GM19455 (cell line): ENCODE measurements around the gene CHAD.

ENCODE experiments used
- ATAC-seq: cut with Tn5 transposase; IDR thresholded peaks from one replicate; pipeline ENCODE4 v1.9.1; 2021; ENCODE audit not compliant: unreplicated experiment

Gene CHAD

DNA sequence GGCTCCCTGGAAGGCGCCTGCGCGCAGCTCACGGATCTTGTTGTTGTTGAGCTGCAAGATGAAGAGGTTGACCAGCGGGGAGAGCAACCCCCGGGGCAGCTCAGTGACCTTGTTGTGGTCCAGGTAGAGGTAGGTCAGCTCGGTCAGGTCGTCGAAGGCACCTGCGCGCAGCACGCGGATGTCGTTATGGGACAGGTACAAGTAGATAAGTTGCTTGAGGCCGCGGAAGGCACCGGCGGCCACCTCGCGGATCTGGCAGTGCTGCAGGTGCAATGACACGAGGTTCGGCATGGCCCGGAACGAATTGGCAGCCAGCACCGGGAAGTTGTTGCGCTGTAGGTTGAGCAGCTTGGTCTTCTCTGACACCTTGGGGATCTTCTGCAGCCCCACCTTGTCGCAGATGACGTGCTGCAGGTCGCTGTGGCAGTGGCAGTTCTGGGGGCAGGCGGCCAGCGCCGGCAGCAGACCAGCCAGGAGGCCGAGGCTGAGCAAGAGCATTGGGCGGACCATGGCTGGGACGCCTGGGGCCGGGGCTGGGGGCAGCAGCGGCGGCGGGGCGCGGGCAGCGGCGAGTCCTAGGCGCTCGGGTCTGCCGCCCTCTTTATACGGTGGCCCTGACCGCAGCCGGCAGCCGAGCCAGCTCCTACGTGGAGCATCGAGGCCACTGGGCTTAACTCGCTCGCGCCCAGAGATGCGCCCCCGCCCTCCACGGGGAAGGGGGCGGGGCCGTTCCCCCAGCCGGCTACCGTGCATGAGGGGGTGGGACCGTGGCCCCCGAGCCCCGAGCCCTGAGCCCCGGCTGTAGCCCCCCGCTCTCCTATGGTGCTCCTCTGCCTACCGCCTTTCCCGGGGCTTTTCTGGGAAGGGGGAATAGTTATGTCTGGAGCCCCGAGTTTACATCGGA lies at the start of gene CHAD:
Gene CHAD, minus strand, starts transcription at position 577 of the 904 bp plus-strand sequence. Its CDS starts 67 bp downstream, at position 510.
- ATAC-seq, result no peak

DNA sequence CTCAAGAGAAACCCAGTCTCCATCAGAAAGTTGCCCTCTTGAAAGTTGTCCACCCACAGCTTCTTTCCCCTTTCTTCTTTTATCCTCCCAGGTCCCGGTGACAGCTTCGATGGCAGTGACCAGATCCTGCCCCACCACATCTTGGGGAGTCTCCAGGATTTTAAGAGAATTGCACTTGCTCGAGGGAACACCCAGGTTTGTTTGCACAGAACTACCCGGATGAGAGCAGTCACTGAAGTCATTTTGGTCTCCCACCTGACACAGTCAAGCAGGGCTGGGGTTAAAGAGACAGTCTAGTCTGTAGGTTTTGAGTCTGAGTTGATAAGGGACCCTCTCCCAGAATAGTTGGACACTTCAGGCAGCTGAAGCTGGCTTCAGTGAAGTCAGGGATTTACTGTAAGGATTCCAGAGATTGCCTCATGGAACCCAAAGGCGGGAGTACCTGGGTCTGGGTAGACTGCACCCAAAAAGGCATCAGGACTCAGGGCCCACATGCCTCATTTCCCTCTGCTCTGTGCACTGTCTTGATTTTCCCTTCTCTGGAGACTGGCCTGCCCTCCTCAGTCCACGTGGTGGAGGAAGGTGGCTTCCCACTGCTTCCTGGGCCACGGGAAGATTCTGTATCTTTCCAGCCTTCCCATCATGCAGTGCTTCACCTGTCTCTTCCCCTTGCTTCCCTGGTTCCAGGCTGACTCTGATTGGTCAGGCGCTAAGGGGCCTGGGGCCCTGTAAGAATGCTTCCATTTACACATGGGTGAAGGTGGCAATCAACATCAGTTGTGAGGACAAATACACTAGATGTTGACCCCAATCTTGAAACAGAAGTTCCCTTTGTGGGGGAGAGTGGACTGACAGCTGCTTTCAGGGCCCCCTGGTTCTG lies 49.1 kb upstream of the CHAD start:
- no peak for ATAC-seq

DNA sequence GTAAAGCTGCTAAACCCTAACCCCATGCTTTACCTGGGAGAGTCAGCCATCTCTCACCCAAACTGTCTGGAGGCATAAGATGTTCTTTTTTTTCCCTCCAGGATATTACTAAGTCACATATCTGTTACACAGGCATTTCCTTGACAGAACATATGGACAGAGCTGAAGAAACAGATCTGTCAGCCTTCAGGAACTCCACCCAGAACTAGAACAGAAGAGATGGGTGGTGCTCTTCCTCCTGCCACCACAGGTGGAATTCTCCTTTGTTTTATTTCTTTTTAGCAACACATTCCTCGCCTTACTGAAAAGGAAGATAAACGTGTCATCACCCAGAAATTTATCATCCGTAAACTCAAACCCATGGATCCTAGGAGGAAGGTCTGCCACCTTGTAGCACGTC lies 48.3 kb upstream of the CHAD start:
- ATAC-seq, result no peak

- ATAC-seq, result no peak
Observed at GRCh38 chr17:50514936-50515702, 46.4 kb upstream of the CHAD start.

DNA sequence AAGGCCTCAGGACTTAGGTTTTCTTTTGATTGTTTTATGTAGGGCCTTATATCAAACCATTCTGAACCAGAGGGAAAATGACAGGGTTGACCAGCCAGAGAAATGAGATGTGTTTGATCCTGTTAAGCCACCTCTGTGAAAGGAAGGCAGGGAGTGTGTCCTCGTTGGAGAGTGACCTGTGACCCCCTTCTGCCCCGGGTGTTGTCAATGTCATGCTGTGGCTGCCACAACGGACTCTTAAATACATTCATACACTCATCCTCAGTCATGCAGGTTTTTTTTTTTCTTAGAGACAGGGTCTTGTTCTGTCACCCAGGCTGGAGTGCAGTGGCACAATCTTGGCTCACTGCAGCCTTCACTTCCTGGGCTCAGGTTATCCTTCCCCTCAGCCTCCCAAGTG lies 45.7 kb upstream of the CHAD start:
- no peak for ATAC-seq

- ATAC-seq, result no peak
Observed at GRCh38 chr17:50513495-50513894, 44.8 kb upstream of the CHAD start.

GRCh38 chr17:50511058-50511457 lies 42.4 kb upstream of the CHAD start:
- peak; percentile 78 for ATAC-seq

DNA sequence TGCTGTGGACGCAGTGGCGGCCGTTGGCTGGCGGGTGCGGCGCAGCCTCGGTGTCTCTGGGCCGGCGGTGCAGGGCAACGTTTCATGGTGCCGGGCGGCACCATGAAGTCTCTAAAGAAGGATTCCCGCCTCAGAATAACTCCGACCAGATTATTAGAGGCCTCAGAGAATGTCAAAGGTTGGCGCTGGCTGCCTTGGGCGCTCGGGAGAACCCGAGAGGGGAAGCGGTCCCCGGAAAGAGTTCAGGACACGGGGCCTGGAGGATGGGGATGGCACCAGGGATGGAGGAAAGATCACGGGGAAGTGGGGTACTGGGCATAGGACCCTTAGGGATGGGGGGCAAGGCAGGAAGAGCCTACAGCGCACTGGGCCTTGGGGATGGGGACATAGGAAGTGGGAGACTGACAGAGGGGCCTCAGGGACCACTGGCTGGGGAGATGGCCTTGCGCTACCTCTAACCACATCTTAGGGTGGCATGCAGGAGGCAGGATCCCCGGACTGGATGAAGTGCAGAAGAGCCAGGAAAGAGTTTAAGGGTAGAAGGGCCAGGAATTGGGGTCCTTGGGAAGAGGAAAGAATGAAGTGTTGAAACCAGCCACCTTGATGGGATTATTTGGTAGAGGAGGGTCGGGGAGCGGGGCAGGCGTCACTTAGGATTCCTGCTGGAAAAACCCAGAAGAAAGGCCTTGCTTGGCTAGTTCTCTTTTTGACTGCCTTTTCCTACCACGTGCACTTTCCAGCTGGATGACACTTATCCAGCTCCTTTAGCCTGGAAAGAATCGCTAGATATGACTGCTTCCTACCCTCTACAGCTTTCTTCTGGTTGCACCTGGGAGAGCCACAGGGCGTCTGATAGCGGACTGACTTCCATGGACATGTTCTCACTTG lies 40.1 kb upstream of the CHAD start:
- no peak for ATAC-seq

DNA sequence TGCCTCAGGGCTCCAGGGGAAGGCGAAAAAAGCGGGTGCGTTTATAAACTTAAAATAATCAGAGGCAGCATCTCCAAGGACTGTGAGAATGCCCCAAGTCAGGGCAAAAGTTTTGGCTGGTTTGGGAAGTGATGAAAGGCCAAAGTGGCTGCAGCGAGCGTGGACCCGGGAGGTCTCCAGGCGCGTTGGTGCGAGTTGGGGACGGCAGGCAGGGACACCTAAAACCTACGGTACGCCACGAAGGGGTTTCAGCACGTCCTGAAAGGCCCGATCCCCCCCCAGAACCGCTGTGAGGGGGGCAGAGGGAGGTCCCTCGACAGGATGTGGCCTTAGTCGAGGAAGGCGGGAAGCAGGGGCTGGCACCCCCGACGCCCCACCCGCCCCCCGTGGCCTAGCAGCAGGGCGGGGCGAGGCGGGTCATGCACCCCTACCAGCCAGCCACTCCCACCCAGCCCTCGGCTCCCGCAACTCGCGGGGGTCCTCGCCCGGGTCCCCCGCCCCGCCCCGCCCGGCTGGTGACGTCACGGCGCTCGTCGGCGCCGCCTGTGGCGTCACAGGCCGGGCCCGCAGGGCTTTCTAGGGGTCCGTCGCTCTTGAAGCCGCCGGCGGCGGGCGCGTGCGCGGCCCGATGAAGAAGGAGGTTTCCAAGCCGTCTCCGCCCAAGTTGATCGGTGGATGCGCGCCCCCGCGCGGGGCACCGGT lies 39.3 kb upstream of the CHAD start, which contains the start of gene MYCBPAP:
Gene MYCBPAP, plus strand, starts transcription at position 569 of the 702 bp plus-strand sequence. CDS start 236 bp downstream, outside the sequence.
- ATAC-seq, result no peak

- no peak for ATAC-seq
Observed at GRCh38 chr17:50506298-50506697, 37.6 kb upstream of the CHAD start.

- no peak for ATAC-seq
Observed at GRCh38 chr17:50505591-50506130, 37.0 kb upstream of the CHAD start.

DNA sequence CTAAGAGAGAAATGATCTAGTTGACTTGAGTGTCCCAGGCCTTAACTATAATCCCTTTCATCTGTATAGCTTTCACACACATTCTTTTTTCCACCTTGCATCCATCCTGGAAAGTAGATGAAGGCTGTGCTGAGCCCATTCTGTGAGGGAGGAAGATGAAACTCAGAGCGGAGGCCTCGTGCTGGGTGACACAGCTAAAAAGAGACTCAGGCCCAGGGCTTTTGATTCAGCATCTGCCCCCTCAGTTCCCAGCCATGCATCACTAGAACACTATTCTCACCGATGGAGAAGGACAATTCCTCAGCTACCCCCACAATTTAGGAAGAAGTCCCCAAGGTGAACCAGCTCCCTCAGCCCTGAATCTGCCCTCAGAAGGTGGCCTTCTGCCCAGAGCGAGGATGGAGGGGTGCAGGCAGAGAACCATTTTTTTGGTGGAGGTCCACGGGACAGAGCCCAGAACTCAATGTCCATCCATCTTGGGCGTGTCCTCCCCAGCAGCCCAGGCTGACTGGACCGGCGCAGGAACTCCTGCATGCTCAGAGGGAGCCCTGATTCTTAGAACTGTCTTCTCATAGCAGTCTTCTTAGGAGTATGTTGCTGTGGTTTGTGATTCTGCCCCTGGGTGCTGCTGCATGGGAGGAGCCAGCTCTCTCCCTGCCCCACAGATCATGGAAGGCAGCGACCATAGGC lies 33.8 kb upstream of the CHAD start:
- ATAC-seq, result no peak

DNA sequence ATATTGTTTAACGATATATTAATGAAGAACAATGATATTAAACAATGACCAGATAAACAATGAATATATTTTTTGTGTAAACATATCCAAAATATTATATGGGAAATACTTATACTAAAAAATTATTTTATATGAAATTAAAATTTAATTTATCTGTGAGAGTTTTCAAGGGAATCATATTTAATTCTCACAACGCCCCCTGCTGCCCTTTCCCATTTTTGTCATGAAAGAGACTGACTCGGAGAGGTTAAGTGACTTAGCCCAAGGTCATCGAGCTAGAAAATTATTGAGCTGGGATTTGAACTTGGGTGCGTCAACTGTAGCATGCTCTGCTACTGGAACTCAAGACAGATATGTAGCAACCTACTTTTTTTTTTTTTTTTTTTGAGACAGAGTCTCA lies 32.4 kb upstream of the CHAD start:
- no peak for ATAC-seq

DNA sequence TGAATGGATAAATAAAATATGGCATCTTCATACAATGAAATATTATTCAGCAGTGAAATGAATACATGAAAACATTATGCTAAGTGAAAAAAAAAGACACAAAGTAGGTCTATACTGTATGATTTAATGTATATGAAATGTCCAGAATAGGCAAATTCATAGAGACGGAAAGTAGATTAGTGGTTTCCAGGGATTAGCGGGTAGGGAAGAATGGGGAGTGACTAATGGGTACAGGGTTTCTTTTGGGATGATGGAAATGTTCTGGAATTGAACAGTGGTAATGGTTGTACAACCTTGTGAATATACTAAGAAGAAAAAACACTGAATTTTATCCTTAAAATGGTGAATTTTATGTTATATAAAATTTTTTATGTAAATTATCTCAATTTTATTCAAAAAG lies 31.0 kb upstream of the CHAD start:
- ATAC-seq, result no peak

GRCh38 chr17:50499270-50499669 lies 30.6 kb upstream of the CHAD start:
- no peak for ATAC-seq

DNA sequence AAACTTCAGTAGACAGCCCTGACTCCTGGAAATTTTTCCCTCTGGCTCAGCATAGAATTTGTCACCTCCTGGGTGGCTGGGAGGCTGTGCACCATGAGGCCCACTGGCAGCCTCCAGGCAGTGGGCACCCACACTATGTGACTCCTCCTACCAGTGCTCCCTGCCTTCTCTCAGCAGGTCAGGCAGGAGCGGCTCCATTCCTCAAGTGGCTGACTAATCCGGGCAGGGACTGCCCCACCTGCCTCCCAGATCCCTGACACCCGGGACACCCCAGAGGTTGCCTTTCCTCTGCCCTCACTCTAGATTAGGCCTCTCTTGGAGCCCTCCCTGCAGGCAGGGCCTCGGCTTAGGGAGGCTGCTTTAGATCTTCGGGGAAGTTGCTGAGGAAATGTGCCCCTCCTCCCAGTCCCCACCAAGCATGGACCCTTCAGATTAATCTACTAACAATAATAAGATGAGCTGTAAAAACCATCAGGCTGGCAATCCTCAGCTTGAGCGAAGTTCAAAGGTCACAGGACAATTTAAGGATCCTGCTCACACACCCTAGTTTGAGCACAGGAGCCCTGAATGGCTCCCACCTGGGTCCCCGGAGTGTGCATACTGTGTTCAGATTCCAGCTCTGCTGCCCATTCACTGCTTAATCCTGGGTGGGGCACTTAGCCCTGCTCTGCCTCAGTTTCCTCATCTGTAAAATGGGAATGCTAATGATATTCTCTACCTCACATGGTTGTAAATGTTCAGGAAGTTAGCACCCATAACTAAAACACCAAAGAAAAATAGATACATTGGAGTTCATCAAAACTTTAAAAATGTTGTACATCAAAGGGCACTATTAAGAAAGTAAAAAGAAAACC lies 29.6 kb upstream of the CHAD start:
- no peak for ATAC-seq

GRCh38 chr17:50495918-50496317 lies 27.2 kb upstream of the CHAD start:
- ATAC-seq, result no peak
